ENCODE measurements around the gene ITPK1.

DNA sequence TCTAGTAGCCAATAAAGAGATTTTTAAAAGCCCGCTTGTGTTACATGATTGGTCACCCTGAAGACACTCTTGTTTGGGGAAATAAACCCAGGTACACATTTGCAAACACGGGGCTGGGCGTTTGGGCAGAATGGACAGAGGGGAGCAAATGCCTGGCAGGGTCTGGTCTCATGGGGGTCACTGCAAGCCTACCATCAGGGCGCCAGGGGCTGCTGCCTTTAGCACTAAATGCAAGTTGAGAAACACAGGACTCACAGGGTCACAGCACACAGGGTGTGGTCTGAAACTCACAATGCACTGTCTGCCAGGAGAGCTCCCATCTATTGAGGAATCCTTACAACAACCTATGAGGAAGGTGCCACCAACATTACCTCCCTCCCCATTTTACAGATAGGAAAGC lies 130.2 kb downstream of the ITPK1 start:
- no peak for TF ChIP-seq CTCF (conservative IDR thresholded peaks at IDR 0.05)
- TF ChIP-seq EZH2 (IDR thresholded peaks at IDR 0.05; ENCODE audit: low read depth): no peak
